GM19372 (cell line): ENCODE results near the gene INTS7.
"Not testable (repeated sequence)": the region's sequence is repeated elsewhere in the genome, so short reads cannot be mapped to it uniquely, and the experiment has no call there.

Experiments used
- ATAC-seq: cut with Tn5 transposase; IDR thresholded peaks from one replicate; pipeline ENCODE4 v1.9.1; 2021; ENCODE audit warnings: mild to moderate bottlenecking, low read depth, moderate library complexity; ENCODE audit not compliant: unreplicated experiment

Gene INTS7

DNA sequence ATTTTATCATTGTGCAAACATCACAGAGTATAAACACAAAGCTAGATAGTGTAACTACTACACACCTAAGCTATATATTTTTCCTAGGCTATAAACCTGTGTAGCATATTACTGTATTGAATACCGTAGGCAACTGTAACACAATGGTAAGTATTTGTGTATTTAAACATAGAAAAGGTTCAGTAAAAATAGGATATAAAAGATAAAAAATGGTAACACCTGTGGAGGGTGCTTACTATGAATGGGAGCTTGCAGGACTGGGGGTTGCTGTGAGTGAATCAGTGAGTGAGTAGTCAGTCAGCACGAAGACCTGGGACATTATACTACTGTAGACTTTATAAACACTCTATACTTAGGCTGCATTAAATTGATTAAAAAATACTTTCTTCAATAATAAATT is 4.3 kb upstream of the INTS7 start:
- ATAC-seq = no peak

- no peak for ATAC-seq
These were observed 2.5 kb upstream of the INTS7 start for GRCh38 chr1:212037900-212038299.

DNA sequence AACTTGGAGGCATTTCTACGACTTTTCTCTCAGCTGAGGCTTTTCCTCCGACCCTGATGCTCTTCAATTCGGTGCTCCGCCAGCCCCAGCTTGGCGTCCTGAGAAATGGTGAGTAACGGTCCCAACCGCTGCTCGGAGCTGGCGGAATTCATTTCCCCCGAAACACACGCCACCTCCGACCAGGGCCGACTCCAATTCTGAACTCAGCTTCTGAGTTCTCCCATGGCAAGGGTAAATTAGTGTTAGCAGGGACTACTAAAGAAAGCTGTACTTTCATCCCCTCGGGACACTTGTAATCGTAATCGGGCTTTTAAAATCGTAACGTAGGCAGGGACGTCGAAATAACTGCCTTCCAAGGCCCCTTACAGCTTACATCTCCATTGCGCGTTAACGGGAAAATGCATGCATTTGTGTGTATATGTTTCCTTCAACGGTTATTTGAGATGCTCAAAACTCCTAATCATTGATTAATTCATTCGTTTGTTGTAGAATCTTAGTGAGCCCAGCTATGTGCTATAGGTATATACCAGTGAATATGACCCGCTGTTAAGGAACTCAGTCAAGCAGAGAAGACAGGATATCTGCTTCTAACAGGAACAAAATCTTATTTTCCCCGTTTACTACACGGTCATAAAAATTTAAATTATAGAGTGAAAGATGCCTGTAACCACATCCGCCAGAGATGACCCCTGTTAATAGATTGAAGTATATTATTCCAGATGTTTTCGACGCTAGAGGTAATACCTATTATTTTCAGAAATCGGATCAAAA is 663 bp upstream of the INTS7 start:
- peak; percentile 7 for ATAC-seq

DNA sequence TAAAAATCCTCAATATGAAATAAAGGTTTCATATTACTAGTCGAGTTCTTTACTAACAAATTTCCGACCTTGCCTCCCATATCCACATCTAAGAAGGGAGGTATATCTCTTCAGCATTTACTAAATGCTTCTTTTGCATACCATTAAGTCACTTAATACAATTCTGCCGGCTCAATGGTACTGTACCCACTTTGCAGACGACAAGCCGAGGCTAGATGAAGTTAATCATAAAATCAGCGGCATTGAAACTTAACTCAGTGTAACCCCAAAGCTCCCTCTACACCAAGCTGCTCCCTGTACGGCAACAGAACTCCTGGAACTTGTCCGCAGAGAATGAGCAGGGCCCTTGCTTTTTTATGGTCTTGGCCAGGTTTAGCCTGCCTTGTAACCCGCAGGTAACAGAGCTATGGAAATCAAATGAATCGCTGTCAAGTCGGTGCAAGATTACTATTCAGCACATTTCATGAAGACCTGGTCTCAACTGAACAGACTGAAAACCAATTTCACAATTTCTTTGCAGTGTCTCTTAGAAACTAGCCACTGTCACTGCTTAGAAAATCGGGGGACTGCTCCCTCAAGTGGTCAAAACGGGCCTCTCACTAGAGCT is 738 bp downstream of the INTS7 start:
- peak; percentile 11 for ATAC-seq

GRCh38 chr1:212030936-212031528 is 4.3 kb downstream of the INTS7 start:
- no peak for ATAC-seq

GRCh38 chr1:212027727-212028126 is 7.6 kb downstream of the INTS7 start:
- ATAC-seq = not testable (repeated sequence)

DNA sequence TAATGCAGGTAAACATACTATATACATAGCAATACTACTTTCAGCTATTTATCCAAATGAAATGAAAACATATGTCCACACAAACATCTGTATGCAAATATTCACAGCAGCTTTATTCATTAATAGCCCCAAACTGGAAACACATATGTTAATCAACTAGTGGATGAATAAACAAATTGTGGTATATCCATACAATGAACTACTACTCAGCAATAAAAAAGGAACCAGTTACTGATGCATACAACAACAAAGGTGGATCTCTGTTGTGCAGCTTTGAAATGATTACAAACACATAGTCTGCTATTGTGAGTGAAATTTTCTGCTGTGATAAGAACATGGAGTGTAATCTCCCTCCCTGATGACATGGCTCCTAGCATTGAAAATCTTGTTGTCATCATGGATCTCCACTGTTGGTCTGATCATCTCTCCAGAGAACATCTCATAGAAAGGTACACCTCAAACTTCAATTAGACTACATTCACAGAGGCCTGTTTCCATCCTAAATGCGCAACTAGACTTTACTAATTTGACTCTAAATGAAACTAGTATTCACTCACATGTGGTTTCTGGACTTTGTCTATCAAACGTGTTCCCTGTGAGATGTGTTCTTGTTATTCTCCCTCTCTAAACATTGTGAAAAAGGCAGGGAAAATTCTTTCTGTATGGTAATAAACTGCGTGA is 10.7 kb downstream of the INTS7 start:
- ATAC-seq = no peak

- not testable (repeated sequence) for ATAC-seq
These were observed 12.4 kb downstream of the INTS7 start for GRCh38 chr1:212022908-212023307.

GRCh38 chr1:212021563-212021962 is 13.8 kb downstream of the INTS7 start:
- ATAC-seq = no peak

- no peak for ATAC-seq
These were observed 14.4 kb downstream of the INTS7 start for GRCh38 chr1:212020975-212021374.

DNA sequence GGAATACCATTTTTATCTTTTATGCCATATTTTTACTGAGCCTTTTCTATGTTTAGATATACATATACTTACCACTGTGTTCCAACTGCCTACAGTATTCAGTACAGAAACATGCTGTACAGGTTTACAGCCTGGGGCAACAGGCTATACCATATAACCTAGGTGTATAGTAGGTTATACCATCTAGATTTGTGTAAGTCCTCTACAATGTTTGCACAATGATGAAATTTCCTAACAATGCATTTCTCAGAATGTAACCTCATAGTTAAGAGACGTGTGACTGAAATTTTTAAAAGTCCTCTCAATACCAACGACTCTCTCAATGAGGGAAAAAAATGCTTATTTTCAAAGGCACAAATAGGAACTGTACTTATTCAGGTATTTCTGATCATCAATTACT is 21.7 kb downstream of the INTS7 start:
- no peak for ATAC-seq

- peak; percentile 94 for ATAC-seq
These were observed 23.2 kb downstream of the INTS7 start for GRCh38 chr1:212012034-212012740.

DNA sequence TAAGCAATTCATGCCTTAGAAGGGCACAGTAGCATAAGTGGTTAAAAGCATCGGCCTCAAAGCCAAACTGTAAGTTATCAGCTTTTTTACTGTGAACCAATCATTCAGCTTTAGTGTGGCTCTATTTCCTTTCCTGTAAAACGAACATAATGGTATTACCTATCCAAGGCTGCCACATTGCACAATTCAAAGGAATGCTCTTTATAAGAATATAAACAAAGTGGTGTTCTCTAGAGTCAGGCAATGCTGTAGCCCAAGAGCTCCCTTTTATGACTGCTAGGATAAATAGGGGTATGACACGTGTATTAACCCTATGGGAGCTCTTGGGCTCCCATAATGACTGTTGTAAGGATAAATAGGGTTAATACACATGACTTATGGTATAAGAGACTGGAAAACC is 25.4 kb downstream of the INTS7 start:
- no peak for ATAC-seq

- no peak for ATAC-seq
These were observed 25.8 kb downstream of the INTS7 start for GRCh38 chr1:212009561-212009960.

- no peak for ATAC-seq
These were observed 27.5 kb downstream of the INTS7 start for GRCh38 chr1:212007886-212008285.

- no peak for ATAC-seq
These were observed 28.2 kb downstream of the INTS7 start for GRCh38 chr1:212007178-212007577.

DNA sequence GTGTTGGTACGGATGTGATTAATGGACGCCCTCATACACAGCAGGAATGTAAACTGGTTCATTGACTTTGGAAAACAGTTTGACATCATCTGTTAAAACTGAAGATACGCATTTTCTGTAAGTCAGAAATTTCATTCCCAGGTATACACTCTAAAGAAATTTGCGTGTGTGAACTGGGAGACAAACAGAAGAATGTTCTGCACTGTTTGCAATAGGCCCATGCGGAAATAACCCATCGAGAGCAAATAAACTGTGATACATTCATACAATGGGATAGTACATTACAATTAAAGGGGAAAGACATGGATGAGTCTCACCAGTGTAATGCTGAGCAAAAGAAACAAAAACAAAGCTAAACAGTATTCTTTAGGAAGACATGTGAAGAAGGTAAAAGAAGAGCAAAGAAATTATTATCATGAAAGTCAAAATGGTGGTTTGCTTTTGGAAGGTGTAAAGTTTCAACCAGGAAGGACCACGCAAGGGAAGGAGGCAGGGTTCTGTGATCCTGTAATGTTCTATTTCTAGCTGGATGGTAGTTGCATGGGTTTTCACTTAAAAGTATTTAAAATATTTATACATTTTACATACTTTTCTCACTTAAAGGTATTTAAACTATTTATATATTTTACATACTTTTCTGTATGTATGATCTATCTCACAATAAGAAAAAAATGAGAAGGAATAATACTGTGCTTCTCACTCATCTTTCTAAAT is 30.3 kb downstream of the INTS7 start:
- ATAC-seq = no peak

GRCh38 chr1:212002536-212002935 is 32.8 kb downstream of the INTS7 start:
- no peak for ATAC-seq

GRCh38 chr1:211997426-211997825 is 37.9 kb downstream of the INTS7 start:
- not testable (repeated sequence) for ATAC-seq

GRCh38 chr1:211991695-211992094 is 43.7 kb downstream of the INTS7 start:
- ATAC-seq = no peak
